A673 (cell line): ENCODE measurements around the gene C19orf38. TPM values are rescaled to one million over a fixed set of nuclear protein-coding genes. Genes with fewer than 3 reads are reported as not detected.

Experiments
- BruUV-seq: library from RNA; stranded (reverse); fragments of 400-500 nt; replicated peaks from 2 replicates; lab custom pipeline; 2021; lab: Mats Ljungman, UMichigan
- CTCF ChIA-PET: fragments of 300-600 bp; sonication (Branson Sonifier 250); formaldehyde crosslinking; loops from one replicate; lab custom pipeline; 2022; ENCODE audit warnings: antibody characterized with exemption; lab: Charles Lee
- POLR2A ChIA-PET: fragments of 300-600 bp; sonication (Branson Sonifier 250); formaldehyde crosslinking; loops from one replicate; lab custom pipeline; 2022; ENCODE audit warnings: antibody characterized with exemption; ENCODE audit not compliant: low non-redundant PET; lab: Charles Lee
- DNase-seq: peaks from one replicate; pipeline ENCODE4 v3.0.0-alpha.2; 2015; ENCODE audit warnings: low spot score
- H3K27ac ChIP-seq: fragments of 200-600 bp; sonication (generic); 2 replicates; pipeline ENCODE4 v1.5.1; 2016; ENCODE audit warnings: mixed run types, low read depth, mild to moderate bottlenecking, mixed read lengths, antibody characterized with exemption, low read length; ENCODE audit not compliant: poor library complexity, severe bottlenecking
- H3K27me3 ChIP-seq: fragments of 200-600 bp; sonication (generic); replicated peaks from 2 replicates; pipeline ENCODE4 v1.6.1; 2017; ENCODE audit warnings: mixed run types, low read depth, mild to moderate bottlenecking, mixed read lengths, antibody characterized with exemption, low read length; ENCODE audit not compliant: insufficient read depth, poor library complexity
- H3K36me3 ChIP-seq: fragments of 200-600 bp; sonication (generic); 2 replicates; pipeline ENCODE4 v1.6.1; 2016; ENCODE audit warnings: mixed run types, mild to moderate bottlenecking, mixed read lengths, antibody characterized with exemption, low read length; ENCODE audit not compliant: insufficient read depth, poor library complexity, severe bottlenecking
- H3K4me1 ChIP-seq: fragments of 200-600 bp; sonication (generic); 2 replicates; pipeline ENCODE4 v1.6.1; 2017; ENCODE audit warnings: mixed run types, mild to moderate bottlenecking, mixed read lengths, antibody characterized with exemption, low read length; ENCODE audit not compliant: insufficient read depth, poor library complexity, severe bottlenecking
- H3K4me3 ChIP-seq: fragments of 200-600 bp; sonication (generic); 2 replicates; pipeline ENCODE4 v1.5.1; 2016; ENCODE audit warnings: low read depth, mixed run types, mild to moderate bottlenecking, mixed read lengths, low read length; ENCODE audit not compliant: poor library complexity, severe bottlenecking
- H3K9me3 ChIP-seq: fragments of 200-600 bp; sonication (generic); 2 replicates; pipeline ENCODE4 v1.6.1; 2016; ENCODE audit warnings: mixed run types, low read depth, mild to moderate bottlenecking, mixed read lengths, antibody characterized with exemption, low read length; ENCODE audit not compliant: poor library complexity, severe bottlenecking
- EZH2 ChIP-seq: fragments of 200-600 bp; sonication (generic); IDR thresholded peaks from 2 replicates; pipeline ENCODE4 v1.6.1; 2017; ENCODE audit warnings: borderline replicate concordance, low read depth, mild to moderate bottlenecking, mixed read lengths, antibody characterized with exemption, low read length; ENCODE audit not compliant: poor library complexity, severe bottlenecking
- intact Hi-C: fragments of 100-400 bp; cut with micrococcal nuclease; formaldehyde crosslinking; loops from one replicate; pipeline ENCODE4 v1.10.0; 2022; ENCODE audit not compliant: unreplicated experiment
- total RNA-seq: library from RNA; stranded (reverse); gene quantifications from 2 replicates; pipeline ENCODE4 v1.2.3, GENCODE V29; 2021
- TF ChIP-seq, protein P1 (sequence below): fragments of 300-800, 200-600 bp; sonication (generic); conservative IDR thresholded peaks from 2 replicates; pipeline ENCODE4 v1.5.1; 2017; ENCODE audit warnings: low read depth, mild to moderate bottlenecking, antibody characterized with exemption, low read length, moderate library complexity, mixed read lengths

Gene C19orf38
- total RNA-seq, 1 experiment from 2014 or later = not detected

DNA sequence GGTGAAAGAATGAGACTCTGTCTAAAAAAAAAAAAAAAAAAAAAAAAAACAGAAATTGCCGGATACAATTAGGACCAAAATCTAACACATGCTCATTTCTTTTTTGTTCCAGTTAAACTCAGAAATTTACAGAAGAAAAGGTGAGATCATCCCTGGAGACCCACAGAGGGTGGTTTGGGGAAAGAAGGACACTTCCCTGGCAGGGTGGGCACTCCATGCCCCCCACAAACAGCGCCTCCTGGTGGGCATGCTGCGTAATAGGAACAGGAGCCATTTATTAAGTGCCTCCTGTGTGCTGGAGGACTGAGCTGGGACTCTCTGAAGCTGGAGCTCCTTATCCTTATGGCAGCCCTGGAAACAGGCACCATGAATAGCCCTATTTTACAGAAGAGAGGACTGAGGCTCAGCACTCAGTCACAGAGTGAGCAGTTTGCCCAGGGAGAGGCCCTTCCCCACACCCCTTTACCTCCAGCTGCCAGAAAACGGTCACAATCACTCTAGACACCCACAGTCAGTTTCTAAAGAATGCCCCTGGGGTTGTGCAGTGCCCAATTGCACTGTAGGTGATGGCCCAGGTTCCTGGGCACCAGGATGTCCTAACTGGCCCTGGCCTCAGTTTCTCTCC is 10.1 kb downstream of the C19orf38 start:
- peaks cover 4% of the 10 kb centered on the region for H3K4me1 ChIP-seq
- H3K4me3 ChIP-seq = no peak overlapping the region
- peak; percentile 66 for DNase-seq
- TF ChIP-seq, protein P1, sequence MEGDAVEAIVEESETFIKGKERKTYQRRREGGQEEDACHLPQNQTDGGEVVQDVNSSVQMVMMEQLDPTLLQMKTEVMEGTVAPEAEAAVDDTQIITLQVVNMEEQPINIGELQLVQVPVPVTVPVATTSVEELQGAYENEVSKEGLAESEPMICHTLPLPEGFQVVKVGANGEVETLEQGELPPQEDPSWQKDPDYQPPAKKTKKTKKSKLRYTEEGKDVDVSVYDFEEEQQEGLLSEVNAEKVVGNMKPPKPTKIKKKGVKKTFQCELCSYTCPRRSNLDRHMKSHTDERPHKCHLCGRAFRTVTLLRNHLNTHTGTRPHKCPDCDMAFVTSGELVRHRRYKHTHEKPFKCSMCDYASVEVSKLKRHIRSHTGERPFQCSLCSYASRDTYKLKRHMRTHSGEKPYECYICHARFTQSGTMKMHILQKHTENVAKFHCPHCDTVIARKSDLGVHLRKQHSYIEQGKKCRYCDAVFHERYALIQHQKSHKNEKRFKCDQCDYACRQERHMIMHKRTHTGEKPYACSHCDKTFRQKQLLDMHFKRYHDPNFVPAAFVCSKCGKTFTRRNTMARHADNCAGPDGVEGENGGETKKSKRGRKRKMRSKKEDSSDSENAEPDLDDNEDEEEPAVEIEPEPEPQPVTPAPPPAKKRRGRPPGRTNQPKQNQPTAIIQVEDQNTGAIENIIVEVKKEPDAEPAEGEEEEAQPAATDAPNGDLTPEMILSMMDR = peak; percentile 94
- TF ChIP-seq EZH2 = no peak
- CTCF ChIA-PET = interaction anchor here (0.6 to 1.1 kb wide), 12 partner anchors 12 to 858 kb away, joined by 3 to 16 read pairs (median 4); partner anchors contain the start of genes CARM1, DNM2, QTRT1 and TMED1
- H3K27me3 ChIP-seq = no peaks in the 10 kb centered on the region
- no peaks in the 10 kb centered on the region for H3K9me3 ChIP-seq
- POLR2A ChIA-PET = interaction anchor here (0.7 to 1.1 kb wide), 2 partner anchors 21 to 22 kb away, joined by 4 to 9 read pairs; partner anchors contain the start of gene TMED1
- no peaks in the 10 kb centered on the region for H3K36me3 ChIP-seq
- BruUV-seq = no TSS peak
- intact Hi-C loops = no loop called here
- no peak overlapping the region for H3K27ac ChIP-seq

DNA sequence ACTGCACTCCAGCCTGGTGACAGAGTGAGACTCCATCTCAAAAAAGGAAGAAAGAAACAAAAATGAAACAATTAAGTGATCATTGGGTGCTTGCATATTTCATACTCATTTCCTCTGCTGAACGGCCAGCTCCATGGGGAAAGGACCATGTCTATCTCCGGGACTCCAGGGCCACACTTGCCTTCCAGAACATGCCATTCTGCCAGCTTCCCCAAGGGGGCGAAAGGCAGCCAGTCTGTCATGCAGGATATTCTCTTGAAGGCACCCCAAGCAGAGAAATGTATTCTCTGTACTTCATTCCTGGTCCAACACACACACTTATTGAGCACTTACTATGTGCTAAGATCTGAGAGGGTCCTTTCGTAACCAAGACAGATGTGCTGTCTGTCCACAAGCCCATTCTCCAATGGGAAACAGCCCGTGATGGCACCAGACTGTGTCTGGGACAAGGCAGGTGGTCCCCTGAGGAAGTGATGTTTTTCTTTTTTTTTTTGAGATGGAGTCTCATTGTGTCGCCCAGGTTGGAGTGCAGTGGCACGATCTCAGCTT is 13.0 kb downstream of the C19orf38 start:
- Histone ChIP-seq H3K9me3 (no peaks in the 10 kb centered on the region), H3K27me3 (no peaks in the 10 kb centered on the region), H3K36me3 (no peaks in the 10 kb centered on the region), H3K27ac (no peak overlapping the region), H3K4me3 (no peak overlapping the region), H3K4me1 (peaks cover 8% of the 10 kb centered on the region)
- intact Hi-C loops = loop anchor here (10.0 kb wide), 1 partner anchor 276 kb away; the partner anchor contains the start of gene AP1M2
- no TSS peak for BruUV-seq
- peak; percentile 69 for DNase-seq
- TF ChIP-seq, protein P1 = peak; percentile 58
- no peak for TF ChIP-seq EZH2
- CTCF ChIA-PET = interaction anchor here (0.7 kb wide), 2 partner anchors 144 to 146 kb away, joined by 3 to 5 read pairs; partner anchors contain the start of gene DNM2
- POLR2A ChIA-PET = no interaction called here

DNA sequence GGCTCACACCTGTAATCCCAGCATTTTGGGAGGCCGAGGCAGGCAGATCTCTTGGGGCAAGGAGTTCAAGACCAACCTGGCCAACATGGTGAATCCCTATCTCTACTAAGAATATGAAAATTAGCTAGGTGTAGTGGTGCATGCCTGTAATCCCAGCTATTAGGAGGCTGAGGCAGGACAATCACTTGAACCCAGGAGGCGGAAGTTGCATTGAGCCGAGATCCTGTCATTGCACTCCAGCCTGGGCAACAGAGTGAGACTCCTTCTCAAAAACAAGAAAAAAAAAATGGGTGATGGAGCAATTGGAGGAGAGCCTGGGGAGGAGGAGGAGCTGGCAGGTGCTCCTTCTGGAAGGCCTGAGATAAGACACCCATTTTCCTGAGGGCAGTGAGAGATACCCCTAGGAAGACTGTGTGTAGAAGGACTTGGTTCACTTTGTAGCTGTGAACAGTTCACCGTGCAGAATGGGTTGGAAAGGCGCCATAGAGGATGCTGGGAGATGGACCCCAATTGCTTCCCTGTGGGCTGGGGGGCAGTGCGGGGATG is 14.4 kb downstream of the C19orf38 start:
- BruUV-seq = no TSS peak
- H3K4me3 ChIP-seq = no peak overlapping the region
- peaks cover 8% of the 10 kb centered on the region for H3K4me1 ChIP-seq
- intact Hi-C loops = loop anchor here (10.0 kb wide), 1 partner anchor 278 kb away; the partner anchor contains the start of gene AP1M2
- no peak for TF ChIP-seq EZH2
- TF ChIP-seq, protein P1 = no peak
- H3K9me3 ChIP-seq = no peaks in the 10 kb centered on the region
- no peak overlapping the region for H3K27ac ChIP-seq
- DNase-seq = no peak
- H3K27me3 ChIP-seq = no peaks in the 10 kb centered on the region
- POLR2A ChIA-PET = no interaction called here
- CTCF ChIA-PET = interaction anchor here (0.7 to 1.2 kb wide), 2 partner anchors 281 to 397 kb away, joined by 3 to 7 read pairs; no protein-coding TSS in a partner anchor
- no peaks in the 10 kb centered on the region for H3K36me3 ChIP-seq
